Fibroblast of mammary gland (primary cell): ENCODE results near the gene KIAA1671.
"Not testable (repeated sequence)": the region's sequence is repeated elsewhere in the genome, so short reads cannot be mapped to it uniquely, and the experiment has no call there.

ENCODE experiments used
- DNase-seq: peaks from one replicate; pipeline ENCODE4 v3.0.0-alpha.2; 2010; ENCODE audit warnings: low read depth
- H3K4me3 ChIP-seq: 2 replicates; pipeline ENCODE4 v1.5.1; 2011; ENCODE audit warnings: low read depth, mild to moderate bottlenecking, low read length, moderate library complexity; ENCODE audit not compliant: control insufficient read depth
- TF ChIP-seq, protein P1 (sequence below): conservative IDR thresholded peaks from 2 replicates; pipeline ENCODE4 v1.5.1; 2011; ENCODE audit warnings: low read depth, low read length, inconsistent platforms; ENCODE audit not compliant: control insufficient read depth, insufficient read depth

Gene KIAA1671

DNA sequence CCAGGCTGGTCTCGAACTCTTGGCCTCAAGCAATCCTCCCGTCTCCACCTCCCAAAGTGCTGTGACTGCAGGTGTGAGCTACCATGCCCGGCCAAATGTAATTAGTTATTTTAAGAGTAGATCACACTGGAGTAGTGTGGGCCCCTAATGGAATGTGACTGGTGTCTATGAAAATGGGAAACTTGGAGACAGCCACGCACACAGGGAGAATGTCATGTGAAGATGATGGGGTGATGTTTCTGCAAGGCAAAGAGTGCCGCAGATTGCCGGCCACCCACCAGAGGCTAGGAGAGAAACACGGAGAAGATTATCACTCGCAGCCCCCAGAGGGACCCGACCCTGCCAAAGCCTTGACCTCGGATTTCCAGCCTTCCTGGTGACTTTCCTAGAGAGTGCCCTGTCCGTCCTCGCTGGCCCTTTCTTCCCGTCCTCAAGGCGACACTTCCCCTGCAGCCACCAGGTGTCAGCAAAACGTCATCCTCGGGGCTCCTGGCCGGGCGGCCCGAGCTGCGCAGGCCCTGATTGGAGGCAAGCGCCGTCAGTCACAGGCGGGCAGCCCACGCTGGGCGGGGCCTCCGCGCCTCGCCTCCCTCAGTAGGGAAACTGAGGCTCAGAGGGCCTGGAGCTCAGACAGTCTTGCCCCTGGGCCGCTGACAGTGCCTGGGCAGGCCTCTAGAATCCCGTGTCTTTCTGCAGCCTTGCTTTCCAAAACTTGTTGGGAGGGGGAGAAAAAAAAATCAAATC lies 283.2 kb downstream of the KIAA1671 start:
- no peak overlapping the region for H3K4me3 ChIP-seq
- DNase-seq, result peak; percentile 64
- TF ChIP-seq, protein P1, sequence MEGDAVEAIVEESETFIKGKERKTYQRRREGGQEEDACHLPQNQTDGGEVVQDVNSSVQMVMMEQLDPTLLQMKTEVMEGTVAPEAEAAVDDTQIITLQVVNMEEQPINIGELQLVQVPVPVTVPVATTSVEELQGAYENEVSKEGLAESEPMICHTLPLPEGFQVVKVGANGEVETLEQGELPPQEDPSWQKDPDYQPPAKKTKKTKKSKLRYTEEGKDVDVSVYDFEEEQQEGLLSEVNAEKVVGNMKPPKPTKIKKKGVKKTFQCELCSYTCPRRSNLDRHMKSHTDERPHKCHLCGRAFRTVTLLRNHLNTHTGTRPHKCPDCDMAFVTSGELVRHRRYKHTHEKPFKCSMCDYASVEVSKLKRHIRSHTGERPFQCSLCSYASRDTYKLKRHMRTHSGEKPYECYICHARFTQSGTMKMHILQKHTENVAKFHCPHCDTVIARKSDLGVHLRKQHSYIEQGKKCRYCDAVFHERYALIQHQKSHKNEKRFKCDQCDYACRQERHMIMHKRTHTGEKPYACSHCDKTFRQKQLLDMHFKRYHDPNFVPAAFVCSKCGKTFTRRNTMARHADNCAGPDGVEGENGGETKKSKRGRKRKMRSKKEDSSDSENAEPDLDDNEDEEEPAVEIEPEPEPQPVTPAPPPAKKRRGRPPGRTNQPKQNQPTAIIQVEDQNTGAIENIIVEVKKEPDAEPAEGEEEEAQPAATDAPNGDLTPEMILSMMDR, result peak; percentile 39

DNA sequence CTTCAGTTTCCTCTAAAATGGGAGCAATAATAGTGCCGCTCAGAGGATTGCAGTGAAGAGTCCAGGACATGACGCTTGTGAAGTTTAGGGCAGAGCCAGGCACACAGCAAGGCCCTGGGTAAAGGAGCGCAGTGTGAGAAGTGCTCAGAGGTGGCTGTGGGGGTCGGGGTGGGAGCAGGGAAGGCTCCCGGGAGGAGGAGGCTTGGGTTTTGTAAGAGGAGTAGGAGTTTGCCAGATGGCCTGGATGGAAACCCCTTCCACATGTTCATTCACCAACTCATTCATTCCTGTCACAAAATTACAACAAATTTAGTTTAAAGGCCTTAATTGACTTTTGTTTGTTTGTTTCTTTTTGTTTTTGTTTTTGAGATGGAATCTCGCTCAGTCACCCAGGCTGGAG lies 283.9 kb downstream of the KIAA1671 start:
- TF ChIP-seq, protein P1, result no peak
- no peak for DNase-seq

DNA sequence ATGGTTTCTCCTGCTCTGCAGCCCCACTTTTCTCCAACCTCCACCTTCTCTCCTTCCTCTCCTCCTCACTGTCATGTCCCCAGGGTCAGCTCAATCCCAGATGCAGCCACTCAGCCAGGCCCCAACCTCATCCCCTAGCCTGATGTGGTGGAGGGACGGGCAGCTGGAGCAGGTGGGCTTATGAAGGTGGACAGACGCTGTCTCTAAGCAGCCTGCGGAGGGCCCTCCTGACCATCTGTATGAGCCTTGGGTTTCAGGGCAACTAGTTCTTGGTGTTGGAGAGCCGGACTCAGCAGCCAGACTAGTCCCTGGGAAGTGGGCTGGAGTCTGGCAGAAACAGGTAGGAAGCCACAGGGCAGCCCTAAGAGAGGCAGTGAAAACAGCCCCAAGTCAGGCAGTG lies 285.0 kb downstream of the KIAA1671 start:
- no peak overlapping the region for H3K4me3 ChIP-seq
- TF ChIP-seq, protein P1, result no peak
- DNase-seq, result no peak

More for the DNA sequence above, 283.9 kb downstream of the KIAA1671 start:
- no peak overlapping the region for H3K4me3 ChIP-seq

DNA sequence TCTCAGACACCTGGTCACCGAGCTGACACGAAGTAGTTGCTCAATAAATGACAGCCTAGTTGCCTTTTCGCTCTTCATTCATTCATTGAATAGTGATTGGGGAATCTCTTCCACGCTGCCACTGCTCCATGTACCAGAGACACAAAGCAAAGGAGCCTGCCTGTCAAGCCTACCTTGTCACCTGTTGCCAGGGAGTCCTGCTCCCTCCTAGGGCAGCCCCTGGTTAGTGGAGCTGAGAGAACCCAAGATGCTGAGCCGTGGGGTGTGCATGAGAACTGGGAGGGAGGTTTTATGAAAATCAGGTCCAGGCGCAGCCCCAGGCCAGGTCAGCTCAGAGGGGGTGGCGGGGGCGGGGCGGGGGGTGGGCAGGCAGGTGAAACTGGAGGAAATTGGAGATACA lies 285.5 kb downstream of the KIAA1671 start:
- not testable (repeated sequence) for H3K4me3 ChIP-seq, DNase-seq
